Measurements from ENCODE around the gene TMEM131.

DNA sequence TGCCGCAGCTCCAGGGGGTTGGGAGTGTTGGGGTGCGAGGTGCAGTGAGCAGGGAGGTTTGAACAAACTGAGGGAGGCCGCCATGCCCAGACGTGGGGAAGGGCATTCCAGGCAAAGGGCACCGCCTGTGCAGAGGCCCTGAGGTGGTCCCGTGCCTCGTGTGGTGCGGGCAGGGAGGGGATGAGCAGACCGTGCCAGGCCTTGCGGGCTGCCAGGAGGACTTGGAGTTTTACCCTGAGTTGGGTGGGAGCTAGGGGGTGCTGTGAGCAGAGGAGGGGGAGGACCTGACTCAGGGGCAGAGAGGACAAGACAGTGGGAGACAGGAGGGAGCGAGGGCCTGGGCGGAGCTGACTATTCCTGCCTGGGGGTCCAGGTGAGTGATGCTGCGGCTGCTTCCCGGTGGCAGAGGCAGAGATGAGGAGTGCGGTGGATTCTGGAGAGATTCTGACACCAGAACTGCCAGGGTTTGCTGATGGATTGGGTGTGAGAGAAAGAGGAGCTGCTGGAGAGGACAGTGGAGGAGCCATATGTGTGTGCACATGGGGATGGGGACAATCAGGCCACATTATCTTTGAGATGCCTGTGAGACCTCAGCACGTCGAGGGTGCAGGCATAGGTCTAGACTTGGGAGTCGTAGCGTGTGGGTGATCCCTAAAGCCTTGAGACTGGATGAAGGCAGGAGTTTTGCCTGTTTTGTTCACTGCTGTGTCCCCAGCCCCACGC is 259.0 kb downstream of the TMEM131 start:
- no peak for TF ChIP-seq CTCF (IDR thresholded peaks at IDR 0.05; ENCODE audit: low read depth, low read length)
- no peak for TF ChIP-seq POLR2A (IDR thresholded peaks at IDR 0.05; ENCODE audit: extremely low read depth, insufficient read length)

All from NB4 (cell line).